K562 (cell line): Measurements from ENCODE around the gene PAPSS2. TPM values are rescaled to one million over a fixed set of nuclear protein-coding genes. Genes with fewer than 3 reads are reported as not detected.
A peak's percentile ranks its signal among the peaks of the same experiment; 100 is the strongest.

Experiments used
- CEBPG ChIP-seq, 3 experiments: fragments of 200-800 bp in 1 of 3; sonication (Bioruptor generic) in 1 of 3; sonication (generic) in 1 of 3; formaldehyde crosslinking in 1 of 3; IDR thresholded peaks in 2 of 3; conservative IDR thresholded peaks in 1 of 3; 2 replicates each; pipeline versions ENCODE4 v1.6.1 to v1.8.0; 2016 to 2022; ENCODE audit warnings: missing compliant biosample characterization in 2 of 3, missing genetic modification characterization in 2 of 3, mild to moderate bottlenecking in 1 of 3, missing genetic modification reagents in 1 of 3
- HEY1 ChIP-seq: fragments of 250-450 bp; sonication (Bioruptor Pico); IDR thresholded peaks from 2 replicates; pipeline ENCODE4 v1.5.0; 2020; ENCODE audit warnings: mild to moderate bottlenecking, moderate library complexity, borderline replicate concordance
- ILF3 ChIP-seq: fragments of 450-650 bp; IDR thresholded peaks from 2 replicates; pipeline ENCODE4 v1.6.1; 2018; ENCODE audit warnings: antibody characterized with exemption, mild to moderate bottlenecking, moderate library complexity, borderline replicate concordance
- JUN ChIP-seq, 2 experiments: sonication (generic) in 1 of 2; formaldehyde crosslinking in 1 of 2; IDR thresholded peaks; 2 replicates each; pipeline versions ENCODE4 v1.6.1 to v1.8.0; 2012 to 2022; ENCODE audit warnings: borderline replicate concordance in 2 of 2, mild to moderate bottlenecking in 2 of 2, improper control_type of control experiment in 1 of 2, low read depth in 1 of 2, low read length in 1 of 2, missing genetic modification reagents in 1 of 2
- KLF16 ChIP-seq: IDR thresholded peaks from 2 replicates; pipeline ENCODE4 v1.6.1; 2016; ENCODE audit warnings: antibody characterized with exemption
- NEUROD1 ChIP-seq: fragments of 150-350 bp; IDR thresholded peaks from 2 replicates; pipeline ENCODE4 v1.6.1; 2014; ENCODE audit warnings: borderline replicate concordance, low read length, low read depth; ENCODE audit not compliant: partially characterized antibody
- SIN3A ChIP-seq, 2 experiments: fragments of 150-350 bp in 1 of 2; IDR thresholded peaks; 2 replicates each; pipeline ENCODE4 v1.6.1; 2011 to 2016; ENCODE audit warnings: borderline replicate concordance in 2 of 2, low read depth in 2 of 2, low read length in 2 of 2, mild to moderate bottlenecking in 2 of 2, moderate library complexity in 2 of 2; ENCODE audit not compliant: control insufficient read depth in 1 of 2
- TEAD4 ChIP-seq, 2 experiments: sonication (generic) in 1 of 2; formaldehyde crosslinking in 1 of 2; IDR thresholded peaks; 2 replicates each; pipeline versions ENCODE4 v1.6.1 to v1.8.0; 2012 to 2022; ENCODE audit warnings: borderline replicate concordance in 1 of 2, inconsistent platforms in 1 of 2, low read length in 1 of 2, mild to moderate bottlenecking in 1 of 2, missing genetic modification reagents in 1 of 2
- polyA plus RNA-seq, 8 experiments: library from polyadenylated mRNA; depleted of rRNA in 4 of 8; stranded (reverse) in 5 of 8; unstranded in 3 of 8; fragments of >200 nt; fragmentation: Nextera tagmentation in 2 of 8; fragmentation: Illumina TruSeq in 1 of 8; extraction: Ambion mirVana in 2 of 8; extraction: Trizol in 1 of 8; gene quantifications; 2 replicates each; pipeline versions ENCODE4 v1.2.1 to v1.2.3, GENCODE V29; 2011 to 2014; ENCODE audit warnings: inconsistent platforms in 1 of 8, missing spikeins in 1 of 8
- total RNA-seq, 7 experiments: library from RNA; depleted of rRNA in 6 of 7; stranded (reverse); fragments of >200 nt in 6 of 7; fragmentation: Illumina TruSeq in 2 of 7; extraction: Trizol in 2 of 7; gene quantifications; 2 replicates each; pipeline versions ENCODE4 v1.2.1 to v1.2.3, GENCODE V29; 2011 to 2021; ENCODE audit warnings: low replicate concordance in 1 of 7
- TF ChIP-seq, protein P1 (sequence below), 2 experiments: fragments of 450-650 bp in 1 of 2; sonication (generic) in 1 of 2; formaldehyde crosslinking in 1 of 2; IDR thresholded peaks in 1 of 2; conservative IDR thresholded peaks in 1 of 2; 2 replicates each; pipeline versions ENCODE4 v1.6.1 to v1.8.1; 2016 to 2023; ENCODE audit warnings: mild to moderate bottlenecking in 2 of 2, moderate library complexity in 2 of 2, inconsistent platforms in 1 of 2, missing genetic modification reagents in 1 of 2
- TF ChIP-seq, protein P2 (sequence below): sonication (generic); formaldehyde crosslinking; IDR thresholded peaks from 2 replicates; pipeline ENCODE4 v1.8.0; 2022; ENCODE audit warnings: missing genetic modification reagents, mild to moderate bottlenecking, borderline replicate concordance
- TF ChIP-seq, protein P3 (sequence below): fragments of 450-650 bp; IDR thresholded peaks from 2 replicates; pipeline ENCODE4 v1.6.1; 2016
- TF ChIP-seq, protein P4 (sequence below), 2 experiments: fragments of 450-650 bp; IDR thresholded peaks; 2 replicates each; pipeline ENCODE4 v1.6.1; 2016; ENCODE audit warnings: mild to moderate bottlenecking in 2 of 2, borderline replicate concordance in 1 of 2, low read depth in 1 of 2, moderate library complexity in 1 of 2

The PAPSS2 gene
- total and polyA plus RNA-seq, 9 of the 15 experiments (the other 6 are each of a cell fraction or from before 2014, with no cell fraction given) = 0.01 to 0.29 TPM; not detected in 7

DNA sequence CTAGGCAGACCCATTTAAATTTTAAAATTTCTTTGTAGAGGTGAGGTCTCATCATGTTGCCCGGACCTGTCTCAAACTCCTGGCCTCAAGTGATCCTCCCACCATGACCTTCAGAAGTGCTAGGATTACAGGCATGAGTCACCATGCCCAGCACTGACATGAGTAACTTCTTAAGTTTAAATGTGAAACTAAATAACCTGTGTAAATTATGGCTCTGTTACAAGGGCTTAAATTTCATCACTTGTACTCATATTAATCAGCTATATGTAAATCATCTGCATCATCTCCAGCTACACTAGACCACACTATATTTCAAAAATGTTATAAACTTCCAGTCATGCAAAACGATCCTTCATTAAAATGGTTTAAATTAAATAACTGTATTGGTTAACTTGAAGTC lies 102.2 kb downstream of the PAPSS2 start (continued):
- TF ChIP-seq, protein P1, sequence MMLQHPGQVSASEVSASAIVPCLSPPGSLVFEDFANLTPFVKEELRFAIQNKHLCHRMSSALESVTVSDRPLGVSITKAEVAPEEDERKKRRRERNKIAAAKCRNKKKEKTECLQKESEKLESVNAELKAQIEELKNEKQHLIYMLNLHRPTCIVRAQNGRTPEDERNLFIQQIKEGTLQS (IDR thresholded peaks at IDR 0.05) = peak; percentile 86
- TF ChIP-seq, protein P1 (CRISPR knock-in tag; conservative IDR thresholded peaks at IDR 0.05) = no peak
- TF ChIP-seq, protein P2, sequence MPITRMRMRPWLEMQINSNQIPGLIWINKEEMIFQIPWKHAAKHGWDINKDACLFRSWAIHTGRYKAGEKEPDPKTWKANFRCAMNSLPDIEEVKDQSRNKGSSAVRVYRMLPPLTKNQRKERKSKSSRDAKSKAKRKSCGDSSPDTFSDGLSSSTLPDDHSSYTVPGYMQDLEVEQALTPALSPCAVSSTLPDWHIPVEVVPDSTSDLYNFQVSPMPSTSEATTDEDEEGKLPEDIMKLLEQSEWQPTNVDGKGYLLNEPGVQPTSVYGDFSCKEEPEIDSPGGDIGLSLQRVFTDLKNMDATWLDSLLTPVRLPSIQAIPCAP (CRISPR knock-in tag) = no peak
- TF ChIP-seq, protein P3, sequence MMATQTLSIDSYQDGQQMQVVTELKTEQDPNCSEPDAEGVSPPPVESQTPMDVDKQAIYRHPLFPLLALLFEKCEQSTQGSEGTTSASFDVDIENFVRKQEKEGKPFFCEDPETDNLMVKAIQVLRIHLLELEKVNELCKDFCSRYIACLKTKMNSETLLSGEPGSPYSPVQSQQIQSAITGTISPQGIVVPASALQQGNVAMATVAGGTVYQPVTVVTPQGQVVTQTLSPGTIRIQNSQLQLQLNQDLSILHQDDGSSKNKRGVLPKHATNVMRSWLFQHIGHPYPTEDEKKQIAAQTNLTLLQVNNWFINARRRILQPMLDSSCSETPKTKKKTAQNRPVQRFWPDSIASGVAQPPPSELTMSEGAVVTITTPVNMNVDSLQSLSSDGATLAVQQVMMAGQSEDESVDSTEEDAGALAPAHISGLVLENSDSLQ = 0 out of 2 replicates have a peak, but pooled peaks have one; percentile 10
- TF ChIP-seq TEAD4 (IDR thresholded peaks at IDR 0.05; ENCODE audit: low read length) (no peak), TEAD4 (CRISPR knock-in tag; IDR thresholded peaks at IDR 0.05; ENCODE audit: borderline replicate concordance) (no peak), CEBPG (CRISPR knock-in tag; IDR thresholded peaks at IDR 0.05) (no peak), CEBPG (tag; conservative IDR thresholded peaks at IDR 0.05 in 1 of 2, IDR thresholded peaks at IDR 0.05 in 1 of 2) (peak in 1 of 2 experiments; percentile 43; a peak in 1 of 4 replicates), KLF16 (no peak), SIN3A (IDR thresholded peaks at IDR 0.05; ENCODE audit: borderline replicate concordance in 2 of 2, control insufficient read depth in 1 of 2, low read depth in 2 of 2, low read length in 2 of 2) (no peak), HEY1 (CRISPR knock-in tag) (no peak), JUN (IDR thresholded peaks at IDR 0.05; ENCODE audit: borderline replicate concordance, low read depth, low read length) (peak; percentile 61), JUN (CRISPR knock-in tag; IDR thresholded peaks at IDR 0.05; ENCODE audit: borderline replicate concordance) (no peak), ILF3 (no peak), NEUROD1 (no peak)
- TF ChIP-seq, protein P4, sequence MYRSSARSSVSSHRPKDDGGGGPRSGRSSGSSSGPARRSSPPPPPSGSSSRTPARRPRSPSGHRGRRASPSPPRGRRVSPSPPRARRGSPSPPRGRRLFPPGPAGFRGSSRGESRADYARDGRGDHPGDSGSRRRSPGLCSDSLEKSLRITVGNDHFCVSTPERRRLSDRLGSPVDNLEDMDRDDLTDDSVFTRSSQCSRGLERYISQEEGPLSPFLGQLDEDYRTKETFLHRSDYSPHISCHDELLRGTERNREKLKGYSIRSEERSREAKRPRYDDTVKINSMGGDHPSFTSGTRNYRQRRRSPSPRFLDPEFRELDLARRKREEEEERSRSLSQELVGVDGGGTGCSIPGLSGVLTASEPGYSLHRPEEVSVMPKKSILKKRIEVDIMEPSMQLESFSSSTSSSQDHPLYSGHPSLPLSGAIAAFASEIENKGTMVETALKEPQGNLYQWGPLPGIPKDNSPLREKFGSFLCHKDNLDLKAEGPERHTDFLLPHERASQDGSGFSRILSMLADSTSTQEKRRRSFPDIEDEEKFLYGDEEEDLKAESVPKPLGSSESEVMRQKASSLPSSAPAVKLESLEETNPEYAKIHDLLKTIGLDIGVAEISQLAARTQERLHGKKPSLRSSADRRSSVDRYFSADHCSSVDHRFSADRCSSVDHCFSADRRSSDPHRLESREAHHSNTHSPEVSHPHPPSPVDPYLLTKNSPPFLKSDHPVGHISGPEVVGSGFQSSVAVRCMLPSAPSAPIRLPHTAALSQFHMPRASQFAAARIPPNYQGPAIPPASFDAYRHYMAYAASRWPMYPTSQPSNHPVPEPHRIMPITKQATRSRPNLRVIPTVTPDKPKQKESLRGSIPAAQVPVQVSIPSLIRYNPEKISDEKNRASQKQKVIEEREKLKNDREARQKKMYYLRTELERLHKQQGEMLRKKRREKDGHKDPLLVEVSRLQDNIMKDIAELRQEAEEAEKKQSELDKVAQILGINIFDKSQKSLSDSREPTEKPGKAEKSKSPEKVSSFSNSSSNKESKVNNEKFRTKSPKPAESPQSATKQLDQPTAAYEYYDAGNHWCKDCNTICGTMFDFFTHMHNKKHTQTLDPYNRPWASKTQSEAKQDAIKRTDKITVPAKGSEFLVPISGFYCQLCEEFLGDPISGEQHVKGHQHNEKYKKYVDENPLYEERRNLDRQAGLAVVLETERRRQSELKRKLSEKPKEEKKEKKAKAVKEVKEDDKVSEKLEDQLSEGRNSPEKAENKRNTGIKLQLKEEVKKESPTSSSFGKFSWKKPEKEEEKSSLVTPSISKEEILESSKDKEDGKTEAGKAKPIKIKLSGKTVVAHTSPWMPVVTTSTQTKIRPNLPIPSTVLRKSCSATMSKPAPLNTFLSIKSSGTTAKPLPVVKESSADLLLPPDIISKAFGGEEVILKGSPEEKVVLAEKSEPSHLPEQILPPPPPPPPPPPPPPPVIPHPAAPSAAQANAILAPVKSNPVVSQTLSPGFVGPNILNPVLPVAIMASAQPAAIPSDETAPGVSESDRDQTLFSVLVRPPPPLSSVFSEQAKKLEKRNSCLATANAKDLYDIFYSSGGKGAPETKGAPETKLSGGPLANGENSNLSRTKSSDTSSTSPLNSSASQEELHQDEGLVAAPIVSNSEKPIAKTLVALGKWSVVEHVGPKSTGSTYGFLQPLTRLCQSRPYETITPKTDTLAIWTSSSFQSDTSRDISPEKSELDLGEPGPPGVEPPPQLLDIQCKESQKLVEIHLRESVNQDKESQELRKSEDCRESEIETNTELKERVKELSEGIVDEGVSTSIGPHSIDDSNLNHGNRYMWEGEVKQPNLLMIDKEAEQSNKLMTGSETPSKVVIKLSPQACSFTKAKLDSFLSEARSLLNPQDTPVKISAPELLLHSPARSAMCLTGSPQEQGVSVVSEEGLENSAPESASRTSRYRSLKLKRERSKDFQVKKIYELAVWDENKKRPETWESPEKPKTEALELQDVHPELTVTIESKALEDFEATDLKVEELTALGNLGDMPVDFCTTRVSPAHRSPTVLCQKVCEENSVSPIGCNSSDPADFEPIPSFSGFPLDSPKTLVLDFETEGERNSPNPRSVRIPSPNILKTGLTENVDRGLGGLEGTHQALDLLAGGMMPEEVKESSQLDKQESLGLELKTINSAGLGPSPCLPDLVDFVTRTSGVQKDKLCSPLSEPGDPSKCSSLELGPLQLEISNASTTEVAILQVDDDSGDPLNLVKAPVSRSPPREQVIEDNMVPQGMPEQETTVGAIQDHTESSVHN (IDR thresholded peaks at IDR 0.05; ENCODE audit: borderline replicate concordance in 1 of 2, low read depth in 1 of 2) = no peak
